HepG2 (cell line): ENCODE results near the gene CSTB. TPM values are rescaled to one million over a fixed set of nuclear protein-coding genes. Genes with fewer than 3 reads are reported as not detected.

Source experiments
- CBX1 ChIP-seq: IDR thresholded peaks from one replicate; pipeline ENCODE4 v1.6.1; 2016; ENCODE audit warnings: antibody characterized with exemption, low read depth
- KDM5A ChIP-seq: fragments of 200-600 bp; sonication (generic); IDR thresholded peaks from 2 replicates; pipeline ENCODE4 v1.7.0; 2018; ENCODE audit warnings: antibody characterized with exemption, mild to moderate bottlenecking, low read length, borderline replicate concordance
- MBD4 ChIP-seq: IDR thresholded peaks from 2 replicates; pipeline ENCODE4 v1.6.1; 2012; ENCODE audit warnings: low read length, inconsistent platforms, borderline replicate concordance
- ONECUT2 ChIP-seq: sonication (generic); formaldehyde crosslinking; IDR thresholded peaks from 2 replicates; pipeline ENCODE4 v1.4.0; 2020; ENCODE audit warnings: missing genetic modification reagents
- ZNF138 ChIP-seq: sonication (generic); formaldehyde crosslinking; IDR thresholded peaks from 2 replicates; pipeline ENCODE4 v1.5.0; 2020; ENCODE audit warnings: mild to moderate bottlenecking, low read depth, missing genetic modification reagents
- ZNF292 ChIP-seq: sonication (generic); formaldehyde crosslinking; IDR thresholded peaks from 2 replicates; pipeline ENCODE4 v1.8.1; 2022; ENCODE audit warnings: mild to moderate bottlenecking, low read depth, missing genetic modification reagents, borderline replicate concordance
- ZNF776 ChIP-seq: sonication (generic); formaldehyde crosslinking; IDR thresholded peaks from 2 replicates; pipeline ENCODE4 v1.4.0; 2020; ENCODE audit warnings: mild to moderate bottlenecking, missing genetic modification reagents
- polyA plus RNA-seq, 8 experiments: library from polyadenylated mRNA; depleted of rRNA in 3 of 8; stranded (reverse) in 7 of 8; unstranded in 1 of 8; fragments of >200 nt; fragmentation: Illumina TruSeq in 4 of 8; extraction: Trizol in 4 of 8; gene quantifications; 2 replicates each; pipeline versions ENCODE4 v1.2.1 to v1.2.3, GENCODE V29; 2011 to 2016; ENCODE audit warnings: low read depth in 4 of 8, missing spikeins in 1 of 8, mixed read lengths in 1 of 8; ENCODE audit not compliant: insufficient read depth in 1 of 8
- total RNA-seq, 5 experiments: library from RNA; depleted of rRNA; stranded (reverse); fragments of >200 nt; fragmentation: Illumina TruSeq; extraction: Trizol; gene quantifications; 2 replicates each; pipeline ENCODE4 v1.2.3, GENCODE V29; 2016; ENCODE audit warnings: low read depth in 1 of 5
- TF ChIP-seq, protein P1 (sequence below): sonication (generic); formaldehyde crosslinking; IDR thresholded peaks from 2 replicates; pipeline ENCODE4 v1.4.0; 2020; ENCODE audit warnings: missing genetic modification reagents, borderline replicate concordance
- TF ChIP-seq, protein P2 (sequence below): sonication (generic); formaldehyde crosslinking; IDR thresholded peaks from 2 replicates; pipeline ENCODE4 v1.5.0; 2020; ENCODE audit warnings: mild to moderate bottlenecking, missing genetic modification reagents, moderate library complexity
- TF ChIP-seq, protein P3 (sequence below): sonication (generic); formaldehyde crosslinking; IDR thresholded peaks from 2 replicates; pipeline ENCODE4 v1.4.0; 2020; ENCODE audit warnings: missing genetic modification reagents
- TF ChIP-seq, protein P4 (sequence below): sonication (generic); formaldehyde crosslinking; IDR thresholded peaks from 2 replicates; pipeline ENCODE4 v1.4.0; 2020; ENCODE audit warnings: mild to moderate bottlenecking, missing genetic modification reagents

Gene CSTB
- total and polyA plus RNA-seq, 2 of the 13 experiments (the other 11 are each of a cell fraction or from before 2014, with no cell fraction given), result 11.7 to 94.1 TPM

DNA sequence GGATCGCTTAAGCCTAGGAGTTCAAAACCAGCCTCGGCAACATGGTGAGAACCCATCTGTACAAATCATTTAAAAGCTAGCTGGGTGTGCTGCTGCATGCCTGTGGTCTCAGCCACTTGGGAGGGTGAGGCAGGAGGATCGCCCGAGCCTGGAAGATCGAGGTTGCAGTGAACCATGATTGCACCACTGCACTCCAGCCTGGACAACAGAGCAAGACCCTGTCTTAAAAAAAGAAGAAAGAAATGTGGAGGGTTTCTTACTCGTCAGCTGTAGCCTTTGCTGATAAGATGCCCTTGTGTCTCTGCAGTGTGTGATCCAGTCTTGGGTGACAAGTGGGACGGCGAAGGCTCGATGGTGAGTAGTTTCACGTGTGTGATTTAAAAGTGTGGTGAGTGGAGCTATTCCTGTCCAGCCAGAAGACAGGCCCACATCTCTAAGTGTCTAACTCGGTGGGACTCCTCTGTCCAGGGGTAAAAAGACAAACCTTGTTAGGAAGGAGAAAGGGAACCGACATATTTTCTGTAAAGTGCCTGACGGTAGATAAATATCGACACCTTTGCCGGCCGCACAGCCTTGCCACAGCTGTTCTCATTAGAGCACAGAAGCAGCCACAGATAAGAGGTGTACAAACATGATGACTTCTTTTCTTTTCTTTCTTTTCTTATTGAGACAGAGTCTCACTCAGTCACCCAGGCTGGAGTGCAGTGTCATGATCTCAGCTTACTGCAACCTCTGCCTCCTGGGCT is 30.2 kb downstream of the CSTB start (continued):
- TF ChIP-seq, protein P1, sequence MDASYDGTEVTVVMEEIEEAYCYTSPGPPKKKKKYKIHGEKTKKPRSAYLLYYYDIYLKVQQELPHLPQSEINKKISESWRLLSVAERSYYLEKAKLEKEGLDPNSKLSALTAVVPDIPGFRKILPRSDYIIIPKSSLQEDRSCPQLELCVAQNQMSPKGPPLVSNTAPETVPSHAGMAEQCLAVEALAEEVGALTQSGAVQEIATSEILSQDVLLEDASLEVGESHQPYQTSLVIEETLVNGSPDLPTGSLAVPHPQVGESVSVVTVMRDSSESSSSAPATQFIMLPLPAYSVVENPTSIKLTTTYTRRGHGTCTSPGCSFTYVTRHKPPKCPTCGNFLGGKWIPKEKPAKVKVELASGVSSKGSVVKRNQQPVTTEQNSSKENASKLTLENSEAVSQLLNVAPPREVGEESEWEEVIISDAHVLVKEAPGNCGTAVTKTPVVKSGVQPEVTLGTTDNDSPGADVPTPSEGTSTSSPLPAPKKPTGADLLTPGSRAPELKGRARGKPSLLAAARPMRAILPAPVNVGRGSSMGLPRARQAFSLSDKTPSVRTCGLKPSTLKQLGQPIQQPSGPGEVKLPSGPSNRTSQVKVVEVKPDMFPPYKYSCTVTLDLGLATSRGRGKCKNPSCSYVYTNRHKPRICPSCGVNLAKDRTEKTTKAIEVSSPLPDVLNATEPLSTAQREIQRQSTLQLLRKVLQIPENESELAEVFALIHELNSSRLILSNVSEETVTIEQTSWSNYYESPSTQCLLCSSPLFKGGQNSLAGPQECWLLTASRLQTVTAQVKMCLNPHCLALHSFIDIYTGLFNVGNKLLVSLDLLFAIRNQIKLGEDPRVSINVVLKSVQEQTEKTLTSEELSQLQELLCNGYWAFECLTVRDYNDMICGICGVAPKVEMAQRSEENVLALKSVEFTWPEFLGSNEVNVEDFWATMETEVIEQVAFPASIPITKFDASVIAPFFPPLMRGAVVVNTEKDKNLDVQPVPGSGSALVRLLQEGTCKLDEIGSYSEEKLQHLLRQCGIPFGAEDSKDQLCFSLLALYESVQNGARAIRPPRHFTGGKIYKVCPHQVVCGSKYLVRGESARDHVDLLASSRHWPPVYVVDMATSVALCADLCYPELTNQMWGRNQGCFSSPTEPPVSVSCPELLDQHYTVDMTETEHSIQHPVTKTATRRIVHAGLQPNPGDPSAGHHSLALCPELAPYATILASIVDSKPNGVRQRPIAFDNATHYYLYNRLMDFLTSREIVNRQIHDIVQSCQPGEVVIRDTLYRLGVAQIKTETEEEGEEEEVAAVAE (CRISPR knock-in tag), result no peak
- TF ChIP-seq, protein P2, sequence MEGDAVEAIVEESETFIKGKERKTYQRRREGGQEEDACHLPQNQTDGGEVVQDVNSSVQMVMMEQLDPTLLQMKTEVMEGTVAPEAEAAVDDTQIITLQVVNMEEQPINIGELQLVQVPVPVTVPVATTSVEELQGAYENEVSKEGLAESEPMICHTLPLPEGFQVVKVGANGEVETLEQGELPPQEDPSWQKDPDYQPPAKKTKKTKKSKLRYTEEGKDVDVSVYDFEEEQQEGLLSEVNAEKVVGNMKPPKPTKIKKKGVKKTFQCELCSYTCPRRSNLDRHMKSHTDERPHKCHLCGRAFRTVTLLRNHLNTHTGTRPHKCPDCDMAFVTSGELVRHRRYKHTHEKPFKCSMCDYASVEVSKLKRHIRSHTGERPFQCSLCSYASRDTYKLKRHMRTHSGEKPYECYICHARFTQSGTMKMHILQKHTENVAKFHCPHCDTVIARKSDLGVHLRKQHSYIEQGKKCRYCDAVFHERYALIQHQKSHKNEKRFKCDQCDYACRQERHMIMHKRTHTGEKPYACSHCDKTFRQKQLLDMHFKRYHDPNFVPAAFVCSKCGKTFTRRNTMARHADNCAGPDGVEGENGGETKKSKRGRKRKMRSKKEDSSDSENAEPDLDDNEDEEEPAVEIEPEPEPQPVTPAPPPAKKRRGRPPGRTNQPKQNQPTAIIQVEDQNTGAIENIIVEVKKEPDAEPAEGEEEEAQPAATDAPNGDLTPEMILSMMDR (CRISPR knock-in tag), result no peak
- TF ChIP-seq ONECUT2 (CRISPR knock-in tag) (no peak), ZNF776 (CRISPR knock-in tag) (no peak), ZNF138 (CRISPR knock-in tag) (no peak), ZNF292 (no peak), KDM5A (no peak), CBX1 (no peak), MBD4 (no peak)
- TF ChIP-seq, protein P3, sequence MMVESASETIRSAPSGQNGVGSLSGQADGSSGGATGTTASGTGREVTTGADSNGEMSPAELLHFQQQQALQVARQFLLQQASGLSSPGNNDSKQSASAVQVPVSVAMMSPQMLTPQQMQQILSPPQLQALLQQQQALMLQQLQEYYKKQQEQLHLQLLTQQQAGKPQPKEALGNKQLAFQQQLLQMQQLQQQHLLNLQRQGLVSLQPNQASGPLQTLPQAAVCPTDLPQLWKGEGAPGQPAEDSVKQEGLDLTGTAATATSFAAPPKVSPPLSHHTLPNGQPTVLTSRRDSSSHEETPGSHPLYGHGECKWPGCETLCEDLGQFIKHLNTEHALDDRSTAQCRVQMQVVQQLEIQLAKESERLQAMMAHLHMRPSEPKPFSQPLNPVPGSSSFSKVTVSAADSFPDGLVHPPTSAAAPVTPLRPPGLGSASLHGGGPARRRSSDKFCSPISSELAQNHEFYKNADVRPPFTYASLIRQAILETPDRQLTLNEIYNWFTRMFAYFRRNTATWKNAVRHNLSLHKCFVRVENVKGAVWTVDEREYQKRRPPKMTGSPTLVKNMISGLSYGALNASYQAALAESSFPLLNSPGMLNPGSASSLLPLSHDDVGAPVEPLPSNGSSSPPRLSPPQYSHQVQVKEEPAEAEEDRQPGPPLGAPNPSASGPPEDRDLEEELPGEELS (CRISPR knock-in tag), result no peak
- TF ChIP-seq, protein P4, sequence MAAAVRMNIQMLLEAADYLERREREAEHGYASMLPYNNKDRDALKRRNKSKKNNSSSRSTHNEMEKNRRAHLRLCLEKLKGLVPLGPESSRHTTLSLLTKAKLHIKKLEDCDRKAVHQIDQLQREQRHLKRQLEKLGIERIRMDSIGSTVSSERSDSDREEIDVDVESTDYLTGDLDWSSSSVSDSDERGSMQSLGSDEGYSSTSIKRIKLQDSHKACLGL (CRISPR knock-in tag), result no peak
